ENCODE results near the gene COX19. TPM values are rescaled to one million over a fixed set of nuclear protein-coding genes. Genes with fewer than 3 reads are reported as not detected.

The COX19 gene
- total and polyA plus RNA-seq, 2 of the 13 experiments (the other 11 are each of a cell fraction or from before 2014, with no cell fraction given): 11.5 to 21.7 TPM

GRCh38 chr7:988963-989529 lies 13.7 kb upstream of the COX19 start:
- DNase-seq (ENCODE audit: low spot score) (no peak), FAIRE-seq (no peak), ATAC-seq (no peak)
- peaks cover 9 to 16% of the 10 kb centered on the region in 2 experiments; a peak in 3 of 5 replicates for H3K36me3 ChIP-seq (replicated peaks in 1 of 2; ENCODE audit: control insufficient read depth in 1 of 2, insufficient read depth in 2 of 2, low read length in 2 of 2)
- intact Hi-C loops (cut with micrococcal nuclease; ENCODE audit: unreplicated experiment): no loop called here
- no peaks in the 10 kb centered on the region for H3K27me3 ChIP-seq (ENCODE audit: control insufficient read depth in 1 of 2, insufficient read depth in 2 of 2, low read length in 2 of 2)
- no peak overlapping the region for H3K27ac ChIP-seq (ENCODE audit: extremely low read length, insufficient read depth, low read length)
- ChIA-PET POLR2A (interaction anchor here (1.3 to 6.1 kb wide), 2 partner anchors 13 to 167 kb away, joined by 3 to 97 read pairs; partner anchors contain the start of gene COX19), CTCF (ENCODE audit: low intra/inter-chr PET ratio, low total read pairs) (no interaction called here)
- no peak overlapping the region for H3K4me3 ChIP-seq (replicated peaks in 1 of 3; ENCODE audit: insufficient read depth in 1 of 3, low read depth in 2 of 3, low read length in 3 of 3)
- no TSS peak for BruUV-seq (replicated peaks)
- H3K9ac ChIP-seq (ENCODE audit: insufficient read depth, low read depth, low read length): no peak overlapping the region
- no peak overlapping the region for H2AFZ ChIP-seq (ENCODE audit: low read length)
- H3K4me2 ChIP-seq (ENCODE audit: low read depth, low read length): no peak overlapping the region
- H3K79me2 ChIP-seq (ENCODE audit: insufficient read depth, low read length): peaks cover 7% of the 10 kb centered on the region
- H4K20me1 ChIP-seq (ENCODE audit: insufficient read depth, low read length): no peaks in the 10 kb centered on the region
- TF ChIP-seq DNMT3B (CRISPR knock-in tag; conservative IDR thresholded peaks at IDR 0.05): no peak
- no peak for TF ChIP-seq KAT8 (CRISPR knock-in tag; IDR thresholded peaks at IDR 0.05)
- no peak for TF ChIP-seq ATF5 (CRISPR knock-in tag; IDR thresholded peaks at IDR 0.05; ENCODE audit: low read depth)
- TF ChIP-seq ZBTB21 (CRISPR knock-in tag; IDR thresholded peaks at IDR 0.05): no peak
- TF ChIP-seq RBM22 (optimal IDR thresholded peaks at IDR 0.05; ENCODE audit: low read length): peak; percentile 14
- TF ChIP-seq SAP130 (CRISPR knock-in tag; IDR thresholded peaks at IDR 0.05; ENCODE audit: low read depth): no peak
- TF ChIP-seq LRRFIP1 (CRISPR knock-in tag; conservative IDR thresholded peaks at IDR 0.05): no peak
- no peak for TF ChIP-seq ZNF280D (CRISPR knock-in tag; IDR thresholded peaks at IDR 0.05)
- TF ChIP-seq ZBTB37 (CRISPR knock-in tag; IDR thresholded peaks at IDR 0.05): no peak
- TF ChIP-seq ZNF768 (CRISPR knock-in tag; IDR thresholded peaks at IDR 0.05): no peak
- no peak for TF ChIP-seq FOXA3 (CRISPR knock-in tag; IDR thresholded peaks at IDR 0.05)
- TF ChIP-seq ATAD3A (CRISPR knock-in tag; IDR thresholded peaks at IDR 0.05): no peak
- peak; percentile 57 for TF ChIP-seq AGO2 (optimal IDR thresholded peaks at IDR 0.05; ENCODE audit: low read depth, low read length)
- H3K4me1 ChIP-seq (ENCODE audit: insufficient read depth, low read length): peaks cover 64% of the 10 kb centered on the region
- no peaks in the 10 kb centered on the region for H3K9me3 ChIP-seq (ENCODE audit: low read length)
- in situ Hi-C loops (cut with HindIII; ENCODE audit: extremely low pct_ligation_motif_present, low pct_unique_long_range_greater_than_20kb): no loop called here
- 89% methylated on average over 9 of the region's 15 CpGs for WGBS (ENCODE audit: low lambda C conversion rate)
